Endothelial cell of umbilical vein (primary cell): ENCODE measurements around the gene VSIG10. TPM values are rescaled to one million over a fixed set of nuclear protein-coding genes. Genes with fewer than 3 reads are reported as not detected.

ENCODE experiments used
- BruUV-seq: library from RNA; stranded (reverse); fragments of 400-500 nt; replicated peaks from 2 replicates; lab custom pipeline; 2021; lab: Mats Ljungman, UMichigan
- CTCF ChIA-PET: fragments of 300-600, 350-600 bp; sonication (Branson Sonifier 250); formaldehyde crosslinking; loops from one replicate; lab custom pipeline; 2021; ENCODE audit warnings: antibody characterized with exemption, inconsistent platforms; lab: Charles Lee
- POLR2A ChIA-PET: fragments of 300-600, 350-600 bp; sonication (Branson Sonifier 250); formaldehyde crosslinking; loops from one replicate; lab custom pipeline; 2021; ENCODE audit warnings: antibody characterized with exemption, inconsistent platforms; lab: Charles Lee
- DNase-seq: peaks from one replicate; pipeline ENCODE4 v3.0.0-alpha.2; 2011; ENCODE audit warnings: low read depth, low spot score
- FAIRE-seq: peaks from 2 replicates; lab custom pipeline; 2011; peaks lifted over from hg19 to GRCh38; lab: Jason Lieb, UNC
- H2AFZ ChIP-seq: 2 replicates; pipeline ENCODE4 v1.6.0; 2012; ENCODE audit warnings: low read depth, low read length, control low read depth, inconsistent platforms
- H3K27ac ChIP-seq: 2 replicates; pipeline ENCODE4 v1.5.1; 2011; ENCODE audit warnings: low read depth, mild to moderate bottlenecking, control low read depth, low read length, moderate library complexity; ENCODE audit not compliant: insufficient read depth
- H3K27me3 ChIP-seq, 2 experiments: 2 replicates each; pipeline versions ENCODE4 v1.6.0 to v1.6.1; 2011; ENCODE audit warnings: low read length in 2 of 2, mixed read lengths in 1 of 2; ENCODE audit not compliant: control insufficient read depth in 2 of 2, insufficient read depth in 2 of 2
- H3K36me3 ChIP-seq, 2 experiments: 2 replicates in 1 of 2; 3 replicates in 1 of 2; pipeline ENCODE4 v1.5.1; 2011; ENCODE audit warnings: low read length in 2 of 2, mild to moderate bottlenecking in 1 of 2, moderate library complexity in 1 of 2; ENCODE audit not compliant: control insufficient read depth in 2 of 2, insufficient read depth in 2 of 2; ENCODE audit errors: extremely low read depth in 1 of 2
- H3K4me1 ChIP-seq: 3 replicates; pipeline ENCODE4 v1.5.1; 2011; ENCODE audit warnings: mild to moderate bottlenecking, low read length; ENCODE audit not compliant: control insufficient read depth, insufficient read depth; ENCODE audit errors: extremely low read depth
- H3K4me2 ChIP-seq: 2 replicates; pipeline ENCODE4 v1.6.1; 2011; ENCODE audit warnings: low read length, control low read depth, mixed read lengths; ENCODE audit not compliant: insufficient read depth
- H3K4me3 ChIP-seq, 3 experiments: fragments of 200-600 bp in 1 of 3; sonication (generic), shearing (Covaris generic) in 1 of 3; replicated peaks in 1 of 3; 2 replicates each; pipeline ENCODE4 v1.5.1; 2011 to 2016; ENCODE audit warnings: control low read depth in 3 of 3, low read length in 3 of 3, mild to moderate bottlenecking in 2 of 3, inconsistent platforms in 1 of 3, low read depth in 1 of 3, moderate library complexity in 1 of 3; ENCODE audit not compliant: insufficient read depth in 1 of 3
- H3K79me2 ChIP-seq: 2 replicates; pipeline ENCODE4 v1.6.0; 2012; ENCODE audit warnings: low read length, inconsistent platforms; ENCODE audit not compliant: control insufficient read depth, insufficient read depth
- H3K9ac ChIP-seq: replicated peaks from 2 replicates; pipeline ENCODE3; 2011; ENCODE audit warnings: low read length, control low read depth; ENCODE audit not compliant: insufficient read depth; ENCODE audit errors: extremely low read depth
- H3K9me1 ChIP-seq: replicated peaks from 3 replicates; pipeline ENCODE4 v1.6.0; 2011; ENCODE audit warnings: mild to moderate bottlenecking, low read length; ENCODE audit not compliant: control insufficient read depth, insufficient read depth; ENCODE audit errors: extremely low read depth
- H3K9me3 ChIP-seq: replicated peaks from 2 replicates; pipeline ENCODE4 v1.5.1; 2012; ENCODE audit warnings: low read length, inconsistent platforms; ENCODE audit not compliant: control insufficient read depth, insufficient read depth
- H4K20me1 ChIP-seq: replicated peaks from 2 replicates; pipeline ENCODE3; 2011; ENCODE audit warnings: mild to moderate bottlenecking, low read length; ENCODE audit not compliant: control insufficient read depth, insufficient read depth; ENCODE audit errors: extremely low read depth
- CTCF ChIP-seq, 2 donors: IDR thresholded peaks; 1 replicate in 1 of 2; 2 replicates in 1 of 2; pipeline ENCODE4 v1.5.1; 2011; ENCODE audit warnings: low read length in 2 of 2, mild to moderate bottlenecking in 2 of 2, moderate library complexity in 2 of 2, control low read depth in 1 of 2, inconsistent platforms in 1 of 2, low read depth in 1 of 2; ENCODE audit not compliant: insufficient read depth in 1 of 2; ENCODE audit errors: extremely low read depth in 1 of 2
- EZH2 ChIP-seq: IDR thresholded peaks from 2 replicates; pipeline ENCODE4 v1.6.1; 2012; ENCODE audit warnings: borderline replicate concordance, low read depth, mild to moderate bottlenecking, moderate library complexity, low read length, inconsistent platforms; ENCODE audit not compliant: severe bottlenecking
- FOS ChIP-seq: IDR thresholded peaks from 2 replicates; pipeline ENCODE4 v1.6.1; 2011; ENCODE audit warnings: mild to moderate bottlenecking, low read length, moderate library complexity, borderline replicate concordance; ENCODE audit not compliant: insufficient read depth
- GATA2 ChIP-seq: IDR thresholded peaks from 2 replicates; pipeline ENCODE4 v1.7.0; 2011; ENCODE audit warnings: low read depth, mild to moderate bottlenecking, moderate library complexity, mixed read lengths, low read length; ENCODE audit not compliant: insufficient read length, insufficient read depth
- JUN ChIP-seq: IDR thresholded peaks from 2 replicates; pipeline ENCODE4 v1.6.1; 2011; ENCODE audit warnings: borderline replicate concordance, low read depth; ENCODE audit not compliant: insufficient read length, insufficient read depth
- MAX ChIP-seq: IDR thresholded peaks from 2 replicates; pipeline ENCODE4 v1.6.1; 2011; ENCODE audit not compliant: insufficient read depth, insufficient read length
- MYC ChIP-seq: IDR thresholded peaks from one replicate; pipeline ENCODE4 v1.6.1; 2011; ENCODE audit warnings: mild to moderate bottlenecking, low read depth, low read length
- POLR2A ChIP-seq: IDR thresholded peaks from 2 replicates; pipeline ENCODE4 v1.6.1; 2012; ENCODE audit warnings: low read depth, mild to moderate bottlenecking, control low read depth, low read length
- POLR2AphosphoS5 ChIP-seq: IDR thresholded peaks from 2 replicates; pipeline ENCODE4 v1.6.1; 2012; ENCODE audit warnings: low read depth, mild to moderate bottlenecking, control low read depth, low read length, moderate library complexity; ENCODE audit not compliant: insufficient read depth
- dilution Hi-C: fragments of 300-500 bp; cut with MboI; formaldehyde crosslinking; loops from one replicate; pipeline ENCODE4 v1.15.0; 2019; ENCODE audit warnings: low sequenced_read_pairs; ENCODE audit not compliant: extremely low pct_ligation_motif_present
- intact Hi-C: fragments of 100-400 bp; cut with micrococcal nuclease; formaldehyde crosslinking; loops from one replicate; pipeline ENCODE4 v1.10.0; 2022
- polyA plus RNA-seq, 4 experiments: library from polyadenylated mRNA; depleted of rRNA in 3 of 4; stranded (reverse) in 3 of 4; unstranded in 1 of 4; fragments of >200 nt; gene quantifications; 2 replicates each; pipeline versions ENCODE4 v1.2.1 to v1.2.3, GENCODE V29; 2011 to 2012; ENCODE audit warnings: missing spikeins in 1 of 4
- total RNA-seq: library from RNA; stranded (reverse); gene quantifications from 2 replicates; pipeline ENCODE4 v1.2.3, GENCODE V29; 2021

The VSIG10 gene
- total and polyA plus RNA-seq, 2 donors (not counting 3 experiments of a cell fraction or from before 2014, with no cell fraction given) = 16.3 to 38.4 TPM

- CTCF ChIA-PET = no interaction called here
Observed at GRCh38 chr12:118058227-118058626, 45.6 kb downstream of the VSIG10 start.

More at GRCh38 chr12:118058227-118058626, 45.6 kb downstream of the VSIG10 start:
- no peak for FAIRE-seq
- Histone ChIP-seq H3K27ac (no peak overlapping the region), H3K9me1 (no peaks in the 10 kb centered on the region), H3K4me1 (peaks cover 32% of the 10 kb centered on the region), H3K4me2 (no peak overlapping the region), H4K20me1 (no peaks in the 10 kb centered on the region), H3K27me3 (no peaks in the 10 kb centered on the region), H3K79me2 (peaks cover 31% of the 10 kb centered on the region), H3K9ac (no peak overlapping the region), H3K36me3 (no peaks in the 10 kb centered on the region), H3K4me3 (no peak overlapping the region), H2AFZ (no peak overlapping the region), H3K9me3 (no peaks in the 10 kb centered on the region)
- no peak for DNase-seq
- no TSS peak for BruUV-seq
- dilution Hi-C loops (no loop called here), intact Hi-C loops (no loop called here)
- TF ChIP-seq JUN (no peak), EZH2 (no peak), POLR2AphosphoS5 (no peak), CTCF (IDR thresholded peaks at IDR 0.05; ENCODE audit: extremely low read depth in 1 of 2, insufficient read depth in 1 of 2, low read depth in 1 of 2, low read length in 2 of 2) (no peak), MYC (no peak), POLR2A (no peak), MAX (no peak), FOS (no peak), GATA2 (no peak)
- POLR2A ChIA-PET = no interaction called here
